Measurements from ENCODE around the gene SGMS1.

- TF ChIP-seq EZH2 (IDR thresholded peaks at IDR 0.05; ENCODE audit: low read length), result no peak
- no peak for TF ChIP-seq CTCF (optimal IDR thresholded peaks at IDR 0.05 in 1 of 3, IDR thresholded peaks at IDR 0.05 in 1 of 3, conservative IDR thresholded peaks at IDR 0.05 in 1 of 3; ENCODE audit: extremely low read depth in 1 of 3, insufficient read depth in 2 of 3, low read length in 3 of 3)
These were observed 206.9 kb downstream of the SGMS1 start for GRCh38 chr10:50416881-50417280.
